Natural killer cell treated with Interleukin-12 subunit alpha and Interleukin-12 subunit beta and Interleukin-15 and Interleukin-18, amount 100 ng/mL, for 72 hours (primary cell): ENCODE data around the gene ZC3H6. TPM values are rescaled to one million over a fixed set of nuclear protein-coding genes. Genes with fewer than 3 reads are reported as not detected.
"Not testable (repeated sequence)": the region's sequence is repeated elsewhere in the genome, so short reads cannot be mapped to it uniquely, and the experiment has no call there.

Experiments
- ATAC-seq, 2 donors: fragments of 150-1000 bp; cut with Tn5 transposase in 1 of 2; sonication (Bioruptor Pico), chemical (Tn5 transposase) in 1 of 2; 2 replicates each; pipeline ENCODE4 v1.10.0; 2021
- DNase-seq: peaks from one replicate; pipeline ENCODE4 v3.0.0; 2022; ENCODE audit warnings: low spot score
- H3K27ac Mint-ChIP-seq, 2 donors: 1 replicate in 1 of 2; 2 replicates in 1 of 2; pipeline ENCODE4 v1.8.0; 2022; ENCODE audit warnings: mixed read lengths in 2 of 2, mild to moderate bottlenecking in 1 of 2, moderate library complexity in 1 of 2
- H3K27me3 Mint-ChIP-seq, 2 donors: 1 replicate in 1 of 2; 2 replicates in 1 of 2; pipeline ENCODE4 v1.8.0; 2022; ENCODE audit warnings: mixed read lengths in 2 of 2
- H3K36me3 Mint-ChIP-seq: one replicate; pipeline ENCODE4 v1.8.0; 2022; ENCODE audit warnings: mixed read lengths
- H3K4me1 Mint-ChIP-seq, 2 donors: 1 replicate in 1 of 2; 2 replicates in 1 of 2; pipeline ENCODE4 v1.8.0; 2022; ENCODE audit warnings: low read depth in 2 of 2, mixed read lengths in 2 of 2, mild to moderate bottlenecking in 1 of 2
- H3K4me3 Mint-ChIP-seq: one replicate; pipeline ENCODE4 v1.8.0; 2022; ENCODE audit warnings: mixed read lengths
- H3K9me3 Mint-ChIP-seq: 2 replicates; pipeline ENCODE4 v1.8.0; 2022; ENCODE audit warnings: mixed read lengths
- total RNA-seq, 2 donors: library from RNA; stranded (reverse); gene quantifications; one replicate each; pipeline ENCODE4 v1.2.3, GENCODE V29; 2022

The ZC3H6 gene
- total RNA-seq, 2 donors from 2014 or later = 2.6 to 3.4 TPM

- not testable (repeated sequence) for H3K27me3 Mint-ChIP-seq, H3K4me3 Mint-ChIP-seq, H3K9me3 Mint-ChIP-seq, H3K27ac Mint-ChIP-seq, H3K4me1 Mint-ChIP-seq, H3K36me3 Mint-ChIP-seq, ATAC-seq, DNase-seq
These were observed 84.7 kb downstream of the ZC3H6 start for GRCh38 chr2:112360055-112360454.

Other genes starting within 250 kb of the ZC3H6 start
- gene TMEM87B, start 220.3 kb upstream of the ZC3H6 start, total RNA-seq = 10 to 100 TPM in 1 of 2 donors, 1 to 10 TPM in 1; 8.0 to 13.2 TPM
- under 1 TPM; 0.38 to 0.61 TPM for gene FBLN7, start 137.2 kb upstream of the ZC3H6 start, total RNA-seq
- 10 to 100 TPM; 14.1 to 34.7 TPM for gene ZC3H8, start 20.6 kb upstream of the ZC3H6 start, total RNA-seq
- gene RGPD8, start 158.0 kb downstream of the ZC3H6 start, total RNA-seq = 10 to 100 TPM in 1 of 2 donors, 1 to 10 TPM in 1; 7.7 to 19.5 TPM
- 10 to 100 TPM; 21.0 to 37.0 TPM for gene TTL, start 206.6 kb downstream of the ZC3H6 start, total RNA-seq